ENCODE measurements around the gene PSMG3.
"Not testable (repeated sequence)": the region's sequence is repeated elsewhere in the genome, so short reads cannot be mapped to it uniquely, and the experiment has no call there.

PSMG3 gene

GRCh38 chr7:1596181-1597043 is 26.6 kb upstream of the PSMG3 start:
- DNase-seq = no peak

GRCh38 chr7:1595636-1596035 is 25.8 kb upstream of the PSMG3 start:
- DNase-seq = no peak

- DNase-seq = no peak
Measured at GRCh38 chr7:1595027-1595426, 25.2 kb upstream of the PSMG3 start.

- no peak for DNase-seq
Measured at GRCh38 chr7:1593904-1594421, 24.1 kb upstream of the PSMG3 start.

- no peak for DNase-seq
Measured at GRCh38 chr7:1593091-1593866, 23.4 kb upstream of the PSMG3 start.

- DNase-seq = no peak
Measured at GRCh38 chr7:1592299-1592871, 22.6 kb upstream of the PSMG3 start.

- DNase-seq = no peak
Measured at GRCh38 chr7:1591876-1592275, 22.0 kb upstream of the PSMG3 start.

GRCh38 chr7:1591396-1591795 is 21.6 kb upstream of the PSMG3 start:
- DNase-seq = no peak

GRCh38 chr7:1590887-1591286 is 21.1 kb upstream of the PSMG3 start:
- no peak for DNase-seq

GRCh38 chr7:1590476-1590875 is 20.6 kb upstream of the PSMG3 start:
- no peak for DNase-seq

- DNase-seq = no peak
Measured at GRCh38 chr7:1588978-1589377, 19.1 kb upstream of the PSMG3 start.

- no peak for DNase-seq
Measured at GRCh38 chr7:1587738-1588137, 17.9 kb upstream of the PSMG3 start.

- DNase-seq = no peak
Measured at GRCh38 chr7:1586827-1587705, 17.2 kb upstream of the PSMG3 start.

GRCh38 chr7:1586126-1586826 is 16.4 kb upstream of the PSMG3 start:
- no peak for DNase-seq

GRCh38 chr7:1585142-1585981 is 15.5 kb upstream of the PSMG3 start:
- DNase-seq = no peak

- DNase-seq = no peak
Measured at GRCh38 chr7:1584700-1585099, 14.9 kb upstream of the PSMG3 start.

GRCh38 chr7:1583241-1583930 is 13.6 kb upstream of the PSMG3 start:
- not testable (repeated sequence) for DNase-seq

GRCh38 chr7:1580422-1581030 is 10.7 kb upstream of the PSMG3 start:
- no peak for DNase-seq

All from fibroblast of skin of scalp (primary cell).